Hematopoietic multipotent progenitor cell treated with erythropoietin and hydrocortisone succinate and interleukin-3 and kit ligand, for 4 days (in vitro differentiated cells): ENCODE data around the gene YBX2.
"Not testable (repeated sequence)": the region's sequence is repeated elsewhere in the genome, so short reads cannot be mapped to it uniquely, and the experiment has no call there.

Experiments used
- DNase-seq: peaks from one replicate; pipeline ENCODE4 v3.0.0-alpha.2; 2015

Gene YBX2

GRCh38 chr17:7262192-7262934, 32.1 kb downstream of the YBX2 start, which contains the start of gene CLDN7:
Gene CLDN7, minus strand, starts transcription at chr17:7262478. Its CDS starts 435 bp downstream, at chr17:7262043.
- no peak for DNase-seq

GRCh38 chr17:7261379-7262191, 32.9 kb downstream of the YBX2 start:
- peak; percentile 36 for DNase-seq

GRCh38 chr17:7260651-7261378, 33.6 kb downstream of the YBX2 start:
- DNase-seq: peak; percentile 77

DNA sequence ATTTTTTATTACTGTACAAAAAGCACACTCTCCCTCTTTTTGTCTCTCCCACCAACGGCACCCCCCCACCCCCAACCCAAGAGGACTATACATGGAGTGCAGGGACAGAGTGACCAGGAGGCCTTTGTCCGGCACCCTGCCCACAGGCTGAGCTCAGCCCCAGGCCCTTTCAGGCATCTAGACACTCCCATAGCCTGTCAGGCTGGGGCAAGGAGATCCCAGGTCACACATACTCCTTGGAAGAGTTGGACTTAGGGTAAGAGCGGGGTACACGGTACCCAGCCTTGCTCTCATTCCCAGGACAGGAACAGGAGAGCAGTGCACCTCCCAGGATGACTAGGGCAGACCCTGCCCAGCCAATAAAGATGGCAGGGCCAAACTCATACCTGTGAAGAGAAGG, 34.3 kb downstream of the YBX2 start:
- DNase-seq: no peak

DNA sequence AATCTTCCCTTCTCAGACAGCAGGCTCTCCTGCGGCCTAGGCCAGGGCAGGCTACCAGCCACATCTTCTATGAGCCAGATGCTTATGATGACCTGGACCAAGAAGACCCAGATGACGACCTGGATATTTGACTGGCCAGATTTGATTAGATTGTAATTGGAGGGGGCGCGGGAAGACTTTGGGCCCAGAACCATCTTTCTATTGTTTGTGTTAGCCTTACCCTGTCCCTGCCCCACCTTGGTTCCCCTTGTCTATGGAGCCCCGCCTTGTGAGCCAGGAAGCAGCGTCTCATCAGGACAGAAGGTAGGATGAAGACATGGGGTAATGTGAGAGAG, 34.9 kb downstream of the YBX2 start:
- DNase-seq: no peak

DNA sequence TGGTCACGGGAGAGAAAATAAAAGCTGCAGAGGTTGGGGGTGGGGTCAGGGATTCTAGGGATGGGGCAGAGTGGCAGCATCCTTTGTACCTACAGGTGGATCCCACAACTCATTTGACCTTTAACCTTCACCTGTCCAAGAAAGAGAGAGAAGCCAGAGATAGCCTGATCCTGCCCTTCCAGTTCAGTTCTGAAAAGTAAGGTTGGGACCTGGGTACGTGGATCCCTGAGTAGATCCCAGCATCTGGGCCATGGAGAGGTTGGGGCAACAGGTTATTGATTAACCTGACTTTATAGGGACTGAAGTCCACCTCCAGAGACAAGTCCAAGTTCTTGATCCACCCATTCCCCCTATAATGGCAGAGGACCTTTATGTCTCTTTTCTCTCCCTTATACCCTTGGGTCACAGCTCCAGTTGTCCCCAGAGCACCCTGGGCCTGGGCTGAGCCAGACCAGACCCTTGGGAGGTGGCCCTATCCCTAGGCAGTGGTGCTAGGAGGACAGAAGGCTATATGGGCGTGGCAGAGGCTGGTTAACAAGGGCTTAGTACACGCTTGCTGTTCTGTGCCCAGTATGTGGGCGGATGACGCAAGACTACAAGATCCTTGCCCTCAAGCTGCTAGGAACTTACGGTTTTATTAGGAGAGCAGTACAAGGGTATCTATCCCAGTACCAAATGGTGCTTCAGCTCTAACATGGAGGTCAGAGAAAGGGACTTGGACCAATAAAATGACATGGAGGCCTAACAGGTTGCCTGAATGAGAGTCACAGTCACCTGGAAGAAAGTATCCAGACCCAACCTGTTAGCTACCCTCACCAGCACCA, 35.5 kb downstream of the YBX2 start:
- DNase-seq: peak; percentile 65

GRCh38 chr17:7256766-7257456, 37.5 kb downstream of the YBX2 start:
- no peak for DNase-seq

GRCh38 chr17:7254511-7254910, 39.9 kb downstream of the YBX2 start:
- DNase-seq: no peak

DNA sequence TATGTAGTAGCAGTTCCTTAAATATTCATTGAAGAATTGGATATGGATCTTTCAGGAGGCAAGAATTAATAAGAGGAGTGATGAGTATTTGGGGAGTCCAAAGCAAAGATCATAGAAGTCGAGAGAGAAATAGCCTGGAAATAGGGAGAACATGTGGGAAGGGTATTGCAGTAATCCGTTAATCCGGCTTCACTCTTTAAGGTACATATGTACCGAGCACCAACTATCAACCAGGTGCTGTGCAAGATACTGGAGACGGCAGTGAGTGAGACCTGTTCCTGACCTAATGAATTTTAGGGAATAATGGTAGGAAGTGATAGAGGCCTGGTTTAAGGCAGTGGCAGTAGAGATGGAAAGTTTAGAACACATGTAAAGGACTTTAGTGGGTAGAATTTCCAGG, 41.4 kb downstream of the YBX2 start:
- no peak for DNase-seq

DNA sequence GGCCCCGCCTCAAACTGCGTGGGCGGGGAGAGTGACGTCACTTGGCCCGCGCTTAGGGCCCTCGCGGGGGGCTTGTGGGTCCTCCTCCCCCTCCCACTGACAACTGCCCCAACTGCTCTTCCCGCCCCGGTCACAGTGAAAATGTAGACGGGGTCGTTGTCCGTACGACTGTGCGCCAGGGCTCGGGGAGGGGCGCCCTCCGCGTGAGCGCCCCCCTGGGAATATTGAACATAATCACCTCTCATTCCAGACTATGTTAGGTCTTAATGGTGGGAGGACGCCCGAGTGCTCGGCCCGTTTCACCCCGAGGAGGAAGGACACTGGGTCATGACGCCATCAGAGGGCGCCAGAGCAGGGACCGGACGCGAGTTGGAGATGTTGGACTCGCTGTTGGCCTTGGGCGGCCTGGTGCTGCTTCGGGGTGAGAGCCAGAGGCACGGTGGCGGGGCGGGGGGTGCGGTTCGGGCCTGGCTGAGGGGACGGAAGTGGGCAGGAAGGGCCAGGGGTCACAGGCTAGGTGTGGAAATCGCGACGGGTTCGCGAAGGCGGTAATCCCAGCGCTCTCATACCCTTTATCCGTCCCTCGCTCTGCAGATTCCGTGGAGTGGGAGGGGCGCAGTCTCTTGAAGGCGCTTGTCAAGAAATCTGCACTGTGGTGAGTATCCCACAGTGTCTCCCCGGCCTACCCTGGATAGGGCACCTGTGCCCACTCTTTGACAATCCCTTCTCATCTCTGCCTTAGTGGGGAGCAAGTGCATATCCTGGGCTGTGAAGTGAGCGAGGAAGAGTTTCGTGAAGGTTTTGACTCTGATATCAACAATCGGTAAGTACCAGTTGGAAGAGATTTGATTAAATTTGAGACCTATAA, 42.0 kb downstream of the YBX2 start, which contains the start of gene ELP5:
ELP5 (plus strand) TSS at position 40 of the 868 bp plus-strand sequence; CDS start at position 376, 336 bp downstream.
- DNase-seq: peak; percentile 97

DNA sequence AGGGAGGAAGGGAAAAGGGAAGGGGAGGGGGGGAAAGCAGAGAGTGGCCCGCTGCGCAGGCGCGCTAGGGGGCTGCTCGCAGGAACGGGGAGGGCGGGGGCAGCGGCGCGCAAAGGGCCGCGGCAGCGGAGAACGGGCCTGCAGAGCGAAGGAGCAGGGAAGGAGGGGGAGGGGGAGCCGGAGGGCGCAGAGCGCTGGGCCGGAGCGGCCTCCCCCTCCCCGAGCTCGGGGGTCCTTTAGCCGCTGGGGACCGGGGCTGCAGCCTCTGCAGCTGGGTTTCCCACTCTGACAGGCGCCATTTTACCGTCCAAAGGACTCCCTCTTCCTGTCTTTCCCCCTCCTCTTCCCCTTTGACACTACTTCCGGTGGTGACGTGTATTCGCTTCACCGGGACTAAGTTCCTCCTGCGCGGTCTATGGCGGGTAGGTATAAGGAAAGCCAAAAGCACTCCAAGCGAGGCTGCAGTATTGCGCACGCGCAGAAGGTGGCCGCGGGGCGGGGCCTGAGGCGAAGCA, 42.7 kb downstream of the YBX2 start, which contains the start of gene CTDNEP1:
CTDNEP1 (minus strand) TSS at position 74 of the 515 bp plus-strand sequence. CDS start 438 bp downstream, outside the sequence.
- peak; percentile 100 for DNase-seq

- no peak for DNase-seq
Measured at GRCh38 chr17:7250695-7251627, 43.5 kb downstream of the YBX2 start.

GRCh38 chr17:7249830-7250229, 44.6 kb downstream of the YBX2 start:
- DNase-seq: peak; percentile 52

DNA sequence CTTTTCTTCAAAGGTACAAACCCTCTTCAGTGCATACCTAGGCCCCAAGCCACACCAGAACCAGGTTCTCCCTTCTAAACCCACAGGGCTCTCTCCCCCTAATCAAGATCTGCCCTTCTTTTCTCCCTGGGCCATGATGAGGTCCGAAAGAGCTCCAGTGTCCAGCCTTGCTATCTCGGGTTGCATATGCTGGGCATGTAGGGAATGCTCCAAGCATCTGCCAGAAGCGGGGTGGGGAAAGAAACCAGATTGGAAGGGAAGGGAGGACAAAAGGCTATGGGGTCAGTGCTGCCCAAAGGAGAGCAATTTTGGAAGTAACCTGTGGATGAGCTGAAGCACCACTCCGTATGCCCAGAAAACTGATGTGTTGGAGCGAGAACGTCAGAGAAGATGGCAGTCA, 45.2 kb downstream of the YBX2 start:
- DNase-seq: no peak

- DNase-seq: no peak
Measured at GRCh38 chr17:7248796-7249195, 45.6 kb downstream of the YBX2 start.

DNA sequence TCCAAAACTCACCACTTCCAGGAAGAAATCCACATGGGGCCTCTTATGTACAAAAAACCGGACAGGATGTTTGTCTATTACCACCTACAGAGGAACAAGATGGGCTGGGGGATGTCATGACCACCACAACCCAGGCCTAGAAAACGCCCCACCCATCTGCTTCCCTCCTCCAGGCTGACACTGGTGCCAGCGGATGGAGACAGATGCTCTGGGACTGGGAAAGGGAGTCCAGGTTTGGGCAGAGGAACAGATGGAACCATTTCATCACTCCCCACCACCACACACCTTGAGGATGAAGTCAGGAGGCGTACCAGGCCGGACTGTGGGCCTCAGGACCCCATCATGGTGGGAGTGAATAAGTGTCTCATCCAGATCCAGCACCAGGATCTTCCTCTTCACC, 47.7 kb downstream of the YBX2 start:
- no peak for DNase-seq

- not testable (repeated sequence) for DNase-seq
Measured at GRCh38 chr17:7243838-7244237, 50.6 kb downstream of the YBX2 start.

DNA sequence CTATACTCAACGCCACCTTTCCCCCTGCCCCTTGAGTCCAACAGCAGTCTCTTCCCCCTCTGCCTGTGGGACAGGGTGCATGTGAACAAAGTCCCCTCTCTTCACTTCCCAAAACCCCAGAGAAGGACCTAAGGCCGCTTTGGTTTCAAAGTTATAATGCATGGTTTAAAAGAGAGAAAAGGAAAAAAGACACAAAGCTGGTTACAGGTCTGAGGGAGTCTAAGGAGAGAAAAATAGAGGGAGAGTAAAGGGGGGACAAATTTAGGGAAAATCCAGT, 51.0 kb downstream of the YBX2 start:
- DNase-seq: no peak

- peak; percentile 97 for DNase-seq
Measured at GRCh38 chr17:7242717-7243452, 51.6 kb downstream of the YBX2 start.
